HG03378 (cell line): Measurements from ENCODE around the gene RICTOR.

Experiments
- ATAC-seq: cut with Tn5 transposase; IDR thresholded peaks from one replicate; pipeline ENCODE4 v1.9.1; 2021; ENCODE audit warnings: mild to moderate bottlenecking, moderate library complexity; ENCODE audit not compliant: unreplicated experiment

The RICTOR gene

GRCh38 chr5:38892363-38892762, 181.8 kb downstream of the RICTOR start:
- ATAC-seq: no peak

- ATAC-seq: no peak
These were observed 182.6 kb downstream of the RICTOR start for GRCh38 chr5:38891563-38891962.

- ATAC-seq: no peak
These were observed 184.8 kb downstream of the RICTOR start for GRCh38 chr5:38889424-38889823.

GRCh38 chr5:38888041-38888440, 186.2 kb downstream of the RICTOR start:
- ATAC-seq: no peak
